ENCODE measurements around the gene SECTM1.

The SECTM1 gene

DNA sequence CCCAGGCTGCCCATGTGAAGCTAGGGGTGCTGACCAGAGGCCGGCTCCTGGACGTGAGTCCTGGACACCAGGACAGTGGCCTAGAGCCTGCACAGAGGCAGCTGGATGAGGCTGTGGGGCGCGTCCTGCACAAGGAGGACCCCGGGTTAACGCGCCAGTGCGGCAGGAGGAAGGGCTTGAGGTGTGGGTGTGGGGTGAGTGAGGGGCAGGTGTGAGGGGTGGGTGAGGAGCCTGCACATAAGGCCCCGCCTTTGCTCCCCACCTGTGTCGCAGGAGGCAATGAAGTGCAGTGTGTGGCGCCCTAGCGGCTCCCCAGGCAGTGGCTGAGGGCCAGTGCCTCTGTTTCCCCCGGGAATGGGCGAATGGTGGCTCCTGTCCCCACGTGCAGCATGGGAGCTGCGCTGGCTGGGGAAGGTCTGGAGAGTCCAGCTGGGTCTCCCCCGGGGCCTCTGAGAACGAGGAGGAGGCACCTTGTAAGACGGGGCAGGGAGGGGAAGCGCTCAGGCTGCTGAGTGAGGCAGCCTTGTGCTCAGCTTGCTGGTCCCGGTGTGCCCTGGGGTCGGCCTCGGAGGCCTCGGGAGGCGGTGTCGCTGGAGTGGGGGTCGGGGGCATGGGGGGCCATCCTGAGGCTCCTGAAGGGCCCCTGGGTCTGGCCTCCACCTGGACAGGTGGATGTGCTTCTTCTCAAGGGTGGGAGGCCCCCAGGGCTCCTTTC, 19.4 kb downstream of the SECTM1 start:
- DNase-seq, result no peak

DNA sequence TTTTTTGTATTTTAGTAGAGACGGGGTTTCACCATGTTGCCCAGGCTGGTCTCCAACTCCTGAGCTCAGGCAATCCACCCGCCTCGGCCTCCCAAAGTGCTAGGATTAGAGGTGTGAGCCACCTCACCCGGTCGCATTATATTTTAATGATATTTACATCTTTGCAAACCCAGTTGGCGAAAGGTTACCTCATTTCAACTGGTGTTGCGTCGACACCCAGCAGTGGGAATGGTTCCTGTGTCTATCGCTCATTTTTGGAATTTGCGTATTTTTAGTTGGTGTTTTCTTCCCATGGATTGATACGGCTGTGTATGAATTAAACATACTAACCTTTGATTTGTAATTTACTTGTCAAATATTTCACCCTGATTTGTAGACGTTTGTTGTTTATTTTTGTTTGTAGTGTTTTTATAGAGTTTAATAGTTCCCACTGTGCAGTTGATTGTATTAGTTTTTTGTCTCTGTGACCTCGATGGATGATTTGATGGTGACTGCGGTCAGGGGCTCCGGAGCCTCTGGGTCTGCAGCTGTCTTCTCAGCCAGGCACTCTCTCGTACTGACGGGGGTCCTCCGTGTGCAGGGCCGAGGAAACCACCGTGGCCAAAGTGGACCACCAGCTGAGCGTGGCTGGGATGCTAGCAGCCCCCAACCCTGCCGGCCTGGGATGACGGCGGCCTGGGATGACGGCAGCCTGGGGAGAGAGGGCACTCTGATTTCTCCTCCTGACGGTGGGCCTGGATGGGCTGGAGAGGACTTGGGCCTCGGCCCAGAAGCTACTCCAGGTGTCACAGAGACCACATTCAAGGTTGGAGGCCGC, 20.2 kb downstream of the SECTM1 start:
- DNase-seq, result no peak

DNA sequence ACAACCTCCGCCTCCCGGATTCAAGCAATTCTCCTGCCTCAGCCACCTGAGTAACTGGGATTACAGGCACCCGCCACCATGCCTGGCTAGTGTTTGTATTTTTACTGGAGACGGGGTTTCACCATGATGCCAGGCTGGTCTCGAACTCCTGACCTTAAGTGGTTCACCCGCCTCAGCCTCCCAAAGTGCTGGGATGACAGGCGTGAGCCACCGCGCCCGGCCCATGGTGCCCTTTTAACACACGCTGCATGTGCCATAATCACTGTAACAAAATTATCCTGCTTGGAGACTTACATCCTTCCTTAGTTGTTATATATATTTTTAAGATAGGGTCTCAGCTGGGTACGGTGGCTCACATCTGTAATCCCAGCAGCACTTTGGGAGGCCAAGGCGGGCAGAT, 21.6 kb downstream of the SECTM1 start:
- no peak for DNase-seq

DNA sequence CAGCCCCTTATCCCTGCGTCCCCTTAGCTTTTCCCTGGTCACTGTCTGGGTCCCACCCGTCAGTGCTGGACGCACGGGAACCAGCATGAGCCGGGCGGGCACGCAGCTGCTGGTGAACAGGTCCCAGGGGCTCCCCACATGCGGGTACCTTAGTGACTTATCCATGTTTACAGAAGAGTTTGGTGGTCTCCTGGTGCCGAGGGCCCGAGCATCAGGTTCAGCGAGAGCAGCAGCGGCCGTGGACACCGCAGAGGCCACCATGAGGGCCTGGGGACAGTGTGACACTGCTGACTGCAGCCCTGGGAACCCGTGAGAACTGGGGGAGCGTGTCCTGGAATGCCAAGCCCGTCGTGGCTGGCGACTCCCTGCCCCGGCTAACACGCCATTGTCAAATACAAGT, 22.7 kb downstream of the SECTM1 start:
- no peak for DNase-seq

DNA sequence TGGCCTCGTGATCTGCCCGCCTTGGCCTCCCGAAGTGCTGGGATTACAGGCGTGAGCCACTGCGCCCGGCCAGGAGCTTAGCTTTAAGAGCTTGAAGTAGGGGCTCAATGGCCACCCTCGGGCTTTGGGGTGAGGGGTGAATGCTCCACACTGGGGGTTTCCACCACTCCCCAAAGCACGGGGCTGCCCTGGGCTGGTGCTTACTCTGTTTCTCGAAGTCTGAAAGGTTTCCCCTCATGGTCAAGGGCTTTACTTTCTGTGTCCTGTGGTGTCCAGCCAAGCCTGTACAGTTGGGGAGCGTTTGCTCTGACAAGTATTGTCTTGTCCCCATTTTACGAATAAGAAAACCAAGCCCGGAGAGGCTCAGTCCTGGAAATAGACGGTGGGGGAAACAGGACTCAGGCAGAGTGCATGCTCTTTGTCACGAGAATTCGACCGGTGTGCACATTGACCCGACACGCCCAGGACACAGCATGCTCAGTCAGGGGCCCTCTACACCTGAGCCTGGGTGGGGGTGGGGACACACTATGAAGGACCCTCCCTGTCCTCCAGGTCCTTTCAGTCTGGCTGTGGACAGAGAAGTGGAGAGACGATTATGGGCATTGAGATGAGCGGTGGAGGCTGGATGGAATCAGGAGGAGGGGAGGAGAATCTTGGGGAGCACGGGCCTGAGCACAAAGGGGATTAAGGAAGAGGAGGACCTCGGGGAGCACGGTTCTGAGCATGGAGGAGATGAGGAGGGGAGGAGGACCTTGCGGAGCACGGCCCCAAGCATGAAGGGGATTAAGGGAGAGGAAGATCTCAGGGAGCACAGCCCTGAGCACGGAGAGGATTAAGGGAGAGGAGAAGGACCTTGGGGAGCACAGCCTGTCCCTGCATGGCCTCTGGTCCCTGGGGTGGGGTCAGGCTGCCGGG, 23.7 kb downstream of the SECTM1 start:
- no peak for DNase-seq

DNA sequence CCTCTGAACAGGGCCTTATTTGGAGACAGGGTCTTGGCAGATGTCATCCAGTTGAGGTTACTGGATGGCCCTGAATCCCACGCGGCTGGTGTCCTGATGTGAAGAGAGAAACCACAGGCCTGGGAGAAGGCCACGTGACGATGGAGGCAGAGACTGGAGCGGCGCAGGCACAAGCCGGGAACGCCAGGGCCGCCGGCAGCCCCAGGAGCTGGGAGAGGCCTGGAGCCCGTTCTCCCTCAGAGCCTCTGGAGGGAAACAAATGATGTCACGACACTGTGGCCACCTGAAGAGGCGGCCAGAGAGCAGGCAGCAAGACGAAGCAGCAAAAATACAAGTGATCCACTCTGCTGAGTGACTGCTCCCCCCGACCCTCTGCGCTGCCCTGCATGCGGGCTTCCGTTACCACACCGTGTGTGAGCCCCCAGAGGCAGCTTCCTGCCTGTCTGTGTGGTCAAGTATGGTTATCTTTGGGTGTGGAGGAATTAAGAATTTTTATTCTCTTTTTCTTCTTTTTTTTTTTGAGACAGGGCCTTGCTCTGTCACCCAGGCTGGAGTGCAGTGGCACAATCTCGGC, 27.8 kb downstream of the SECTM1 start:
- no peak for DNase-seq

DNA sequence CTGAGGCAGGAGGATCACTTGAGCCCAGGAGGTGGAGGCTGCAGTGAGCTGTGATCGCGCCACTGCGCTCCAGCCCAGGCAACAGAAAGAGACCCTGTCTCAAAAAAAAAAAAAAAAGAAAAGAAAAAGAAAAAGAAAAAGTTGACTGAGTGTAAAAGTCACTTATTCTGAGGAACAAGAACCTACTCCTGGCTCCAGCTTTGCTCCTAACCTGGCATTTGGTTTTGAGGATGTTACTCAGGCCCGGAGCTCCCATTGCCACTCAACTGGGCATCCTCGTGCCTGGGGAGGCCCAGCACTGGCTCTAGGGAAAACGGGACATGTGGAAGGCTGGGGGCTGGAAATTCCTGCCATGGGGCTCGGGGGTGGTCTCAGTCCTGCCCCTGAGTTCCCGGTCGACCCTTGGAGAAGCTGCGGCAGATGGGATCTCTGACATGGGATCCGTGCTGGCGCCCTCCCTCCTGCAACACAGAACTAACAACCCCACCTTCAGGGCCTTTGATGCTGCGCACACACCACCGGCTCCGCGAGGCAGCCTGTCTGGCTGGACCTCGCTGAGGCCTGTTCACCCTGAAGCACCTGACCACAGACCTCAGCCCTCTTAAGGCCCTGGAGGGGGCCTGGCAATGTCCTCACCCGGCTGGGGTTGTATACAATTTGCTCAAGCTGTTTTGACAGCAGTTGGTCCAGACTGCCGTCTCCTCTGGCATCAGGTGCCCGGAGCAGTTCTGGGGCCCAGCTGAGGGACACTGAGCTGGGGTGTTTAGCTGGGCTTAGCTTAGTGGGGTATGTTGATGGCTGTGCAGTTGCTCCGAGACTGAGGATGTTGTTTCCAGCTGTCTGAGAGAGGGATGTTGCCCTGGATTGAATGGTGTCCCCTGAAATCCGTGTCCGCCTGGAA, 28.5 kb downstream of the SECTM1 start:
- no peak for DNase-seq

DNA sequence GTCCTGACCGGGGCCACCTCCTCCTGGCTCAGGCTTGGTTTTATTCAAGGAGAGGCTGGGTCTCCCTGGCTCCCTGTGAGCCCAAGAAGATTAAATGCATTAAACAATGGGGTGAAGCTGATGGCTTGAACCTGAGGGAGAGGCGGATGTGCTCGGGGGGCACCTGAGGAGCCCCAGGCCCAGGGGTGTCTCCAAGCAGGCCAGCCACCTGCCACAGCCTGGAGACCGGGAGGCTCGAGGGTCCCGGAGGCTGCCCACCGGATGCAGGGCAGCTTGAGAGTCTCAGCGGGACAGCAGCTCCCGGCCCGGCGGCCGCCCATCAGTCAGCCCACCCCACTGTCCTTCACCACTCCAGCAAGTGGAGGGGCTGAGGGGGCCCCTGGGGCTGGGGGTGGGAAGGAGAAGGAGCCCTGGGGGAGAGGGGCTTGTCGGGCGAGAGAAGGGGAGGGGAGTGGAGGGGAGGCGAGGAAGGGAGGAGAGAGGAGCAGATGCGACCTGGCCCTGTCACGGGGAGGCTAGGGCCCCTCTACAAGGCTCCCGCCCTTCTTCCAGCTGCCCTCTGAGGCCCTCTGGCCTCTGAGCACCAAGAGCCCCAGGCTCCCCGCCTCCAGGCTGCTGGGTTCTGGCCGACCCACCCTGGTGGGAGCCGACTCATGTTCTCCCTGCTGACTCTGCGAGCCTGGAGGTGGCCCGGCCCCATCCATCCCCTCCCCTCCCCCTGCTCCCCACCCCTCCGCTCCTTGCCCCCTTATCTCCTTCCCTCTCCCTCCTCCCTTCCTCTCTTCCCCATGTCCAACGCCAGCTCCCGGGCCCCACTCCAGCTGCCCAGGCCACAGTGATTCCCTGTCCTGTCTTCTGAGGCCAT, 29.4 kb downstream of the SECTM1 start:
- DNase-seq, result peak; percentile 62

DNA sequence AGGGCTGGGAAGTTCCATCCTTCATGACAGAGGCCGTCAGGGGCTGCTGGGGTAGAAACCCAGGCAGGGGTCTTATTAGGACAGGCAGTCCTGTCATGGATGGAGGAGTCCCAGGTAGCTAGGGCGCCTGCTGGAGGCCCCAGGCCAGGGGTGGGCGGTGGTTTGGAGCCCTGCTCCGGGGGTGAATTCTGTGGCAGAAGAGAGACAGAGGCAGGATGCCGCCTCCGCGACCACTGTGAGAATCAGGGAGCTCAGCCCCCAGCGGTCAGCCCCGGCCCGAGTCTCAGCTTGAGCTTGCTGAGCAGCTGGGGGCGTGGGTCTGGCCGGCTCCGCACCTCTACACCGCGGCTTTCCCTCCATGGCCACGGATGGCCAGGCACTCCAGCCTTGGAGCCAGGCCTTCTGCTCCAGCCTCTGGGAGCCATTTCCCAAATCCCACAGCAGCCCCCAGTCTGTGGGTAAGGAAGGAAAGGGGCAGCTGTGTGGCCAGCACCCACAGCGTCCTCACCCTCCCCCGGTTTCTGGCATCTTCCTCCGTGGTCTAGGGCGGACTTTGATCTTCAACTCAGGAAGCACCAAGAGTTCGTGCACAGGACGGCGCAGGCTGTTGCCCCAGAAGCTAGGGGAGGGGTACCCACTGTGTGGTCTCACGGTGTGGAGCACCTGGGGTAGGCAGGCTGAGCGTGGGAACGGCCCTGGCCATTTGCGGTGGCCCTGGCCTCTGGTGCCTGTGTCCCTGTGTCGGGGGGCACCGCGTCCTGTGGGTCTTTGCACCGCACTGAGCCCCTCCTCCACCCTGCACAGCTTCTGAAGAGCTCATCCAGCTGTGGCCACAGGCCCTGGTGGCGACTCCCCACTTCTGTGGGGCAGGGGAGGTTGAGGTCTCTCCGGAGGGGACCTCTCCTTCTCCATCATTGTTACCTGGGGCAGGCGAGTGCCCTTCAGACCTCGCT, 30.3 kb downstream of the SECTM1 start:
- DNase-seq, result no peak

DNA sequence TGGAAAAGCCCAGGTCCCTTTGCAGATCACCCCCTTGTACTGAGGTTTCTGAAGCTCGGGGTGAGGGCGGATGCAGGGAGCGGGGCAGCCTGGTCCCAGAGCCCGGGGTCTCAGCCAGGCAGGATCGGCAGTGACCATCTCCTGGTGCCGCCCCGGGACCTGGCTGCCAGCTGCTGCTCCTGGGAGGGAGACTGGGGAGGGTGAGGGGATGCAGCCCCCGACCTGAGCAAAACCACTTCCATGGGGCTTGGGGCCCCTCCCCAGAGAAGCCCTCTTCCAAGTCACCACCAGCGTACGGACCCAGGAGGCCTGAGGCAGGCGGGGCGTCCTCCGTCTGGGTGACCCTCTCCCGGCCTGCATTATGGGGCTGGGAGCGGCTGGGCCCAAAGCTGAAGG, 31.0 kb downstream of the SECTM1 start:
- no peak for DNase-seq

DNA sequence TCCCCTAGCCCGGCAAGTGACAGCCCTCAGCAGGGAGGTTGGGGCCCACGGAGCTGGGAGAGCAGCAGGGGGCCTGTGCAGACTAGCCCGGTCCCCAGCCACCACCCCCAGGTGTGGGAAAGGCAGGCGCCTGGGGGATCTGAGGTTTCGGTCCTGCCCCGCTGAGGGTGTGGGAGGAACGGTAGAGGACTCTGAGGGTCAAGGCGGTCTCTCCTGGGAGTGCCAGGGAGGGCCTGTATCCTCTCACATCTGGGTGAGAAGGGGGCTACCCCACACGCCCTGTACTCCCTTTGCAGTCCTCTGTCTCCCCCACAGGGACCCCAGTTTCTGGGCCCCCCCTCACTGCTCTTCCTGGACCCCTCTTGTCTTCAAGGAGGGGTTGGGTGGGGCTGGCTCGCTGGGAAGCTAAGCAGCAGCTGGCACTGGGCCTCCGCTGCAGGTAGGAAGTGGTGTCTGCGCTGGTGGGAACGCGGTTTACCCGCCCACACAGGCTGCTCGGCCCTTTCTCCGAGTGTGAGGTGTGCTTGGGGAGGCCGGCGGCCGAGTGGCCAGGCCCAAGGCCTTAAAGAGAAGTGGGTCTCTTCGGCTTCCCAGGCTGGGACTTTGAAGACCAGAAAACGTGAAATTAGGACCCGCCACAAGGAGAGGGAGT, 31.5 kb downstream of the SECTM1 start:
- no peak for DNase-seq

DNA sequence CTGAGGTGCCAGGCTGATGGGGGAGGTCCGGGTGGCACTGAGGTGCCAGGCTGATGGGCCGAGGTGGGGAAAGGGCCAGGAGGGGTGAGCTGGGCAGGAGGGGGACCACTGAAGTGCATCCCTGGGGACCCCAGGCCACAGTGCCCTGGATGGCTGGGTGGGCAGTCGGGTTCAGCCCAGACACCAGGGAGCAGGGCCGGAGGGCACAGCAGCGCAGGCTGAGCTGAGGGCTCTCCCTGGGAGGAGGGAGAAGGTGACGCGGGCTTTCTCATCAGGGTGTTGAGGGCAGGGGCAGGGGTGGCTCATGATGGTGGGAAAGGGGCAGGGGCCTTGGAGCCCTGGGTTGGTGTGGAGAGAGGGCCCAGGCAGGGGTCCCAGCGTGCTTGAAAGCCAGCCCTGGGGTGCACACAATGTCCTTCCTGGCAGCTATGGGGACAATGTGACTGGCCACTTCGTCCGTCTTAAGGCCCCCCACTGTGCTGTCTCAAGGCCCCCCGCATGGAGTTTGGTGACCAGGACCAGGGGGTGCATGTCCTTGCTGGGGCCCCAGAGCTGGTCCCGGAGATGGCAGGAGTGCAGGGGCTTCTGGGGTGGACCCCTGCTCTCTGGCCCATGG, 32.2 kb downstream of the SECTM1 start:
- no peak for DNase-seq

DNA sequence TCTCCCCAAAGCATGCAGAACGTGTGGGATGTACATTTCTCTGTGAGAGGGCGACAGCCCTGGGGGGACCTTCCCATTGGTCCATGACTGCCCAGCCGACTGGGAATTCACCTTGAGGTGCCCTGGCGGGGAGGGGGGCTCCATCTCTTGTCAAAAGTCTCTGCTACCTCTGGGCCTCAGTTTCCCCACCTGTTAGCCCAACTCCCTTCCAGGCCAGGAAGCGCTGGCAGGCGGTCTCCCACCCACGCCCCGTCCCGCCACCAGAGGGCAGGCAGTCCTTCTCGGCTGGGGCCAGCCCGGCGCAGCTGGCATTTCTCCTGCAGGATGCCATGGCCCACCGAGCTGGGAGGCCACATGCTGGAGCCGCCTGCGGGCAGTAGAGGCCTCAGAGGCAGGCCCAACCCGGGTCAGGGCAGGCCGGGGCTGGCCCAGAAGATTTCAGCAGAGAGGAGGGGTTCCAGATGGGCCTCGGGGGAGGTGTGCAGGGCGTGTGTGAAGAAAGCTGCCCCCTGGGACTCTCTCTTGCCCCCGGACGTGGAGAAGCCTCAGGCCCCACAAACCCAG, 32.8 kb downstream of the SECTM1 start:
- DNase-seq, result peak; percentile 78

DNA sequence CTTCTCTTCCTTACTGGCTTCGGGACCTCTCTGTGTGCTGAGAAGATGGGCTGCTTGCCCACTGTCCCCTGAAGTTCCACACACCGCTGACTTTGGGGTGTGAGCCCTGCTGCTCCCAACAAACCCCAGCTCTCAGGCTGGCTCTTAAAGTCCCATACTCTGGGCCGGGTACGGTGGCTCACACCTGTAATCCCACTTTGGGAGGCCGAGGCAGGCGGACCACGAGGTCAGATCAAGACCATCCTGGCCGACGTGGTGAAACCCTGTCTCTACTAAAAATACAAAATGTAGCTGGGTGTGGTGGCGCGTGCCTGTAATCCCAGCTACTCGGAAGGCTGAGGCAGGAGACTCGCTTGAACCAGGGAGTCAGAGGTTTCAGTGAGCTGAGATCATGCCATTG, 33.3 kb downstream of the SECTM1 start:
- no peak for DNase-seq

DNA sequence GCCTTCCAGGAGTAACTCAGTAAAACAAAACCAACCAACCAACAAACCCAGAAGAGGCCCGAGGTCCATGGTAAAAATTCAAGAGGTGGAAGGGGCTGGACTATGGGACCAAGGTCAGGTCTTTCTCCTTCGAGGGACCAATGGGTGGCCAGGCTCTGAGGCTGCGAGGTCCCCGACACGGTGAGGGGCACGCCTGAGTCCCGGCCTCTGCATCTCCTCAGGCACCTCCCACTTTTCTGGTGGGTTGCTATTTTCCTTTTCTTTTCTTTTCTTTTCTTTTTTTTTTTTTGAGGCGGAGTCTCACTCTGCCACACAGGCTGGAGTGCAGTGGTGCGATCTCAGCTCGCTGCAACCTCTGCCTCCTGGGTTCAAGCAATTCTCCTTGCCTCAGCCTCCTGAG, 34.1 kb downstream of the SECTM1 start:
- no peak for DNase-seq

DNA sequence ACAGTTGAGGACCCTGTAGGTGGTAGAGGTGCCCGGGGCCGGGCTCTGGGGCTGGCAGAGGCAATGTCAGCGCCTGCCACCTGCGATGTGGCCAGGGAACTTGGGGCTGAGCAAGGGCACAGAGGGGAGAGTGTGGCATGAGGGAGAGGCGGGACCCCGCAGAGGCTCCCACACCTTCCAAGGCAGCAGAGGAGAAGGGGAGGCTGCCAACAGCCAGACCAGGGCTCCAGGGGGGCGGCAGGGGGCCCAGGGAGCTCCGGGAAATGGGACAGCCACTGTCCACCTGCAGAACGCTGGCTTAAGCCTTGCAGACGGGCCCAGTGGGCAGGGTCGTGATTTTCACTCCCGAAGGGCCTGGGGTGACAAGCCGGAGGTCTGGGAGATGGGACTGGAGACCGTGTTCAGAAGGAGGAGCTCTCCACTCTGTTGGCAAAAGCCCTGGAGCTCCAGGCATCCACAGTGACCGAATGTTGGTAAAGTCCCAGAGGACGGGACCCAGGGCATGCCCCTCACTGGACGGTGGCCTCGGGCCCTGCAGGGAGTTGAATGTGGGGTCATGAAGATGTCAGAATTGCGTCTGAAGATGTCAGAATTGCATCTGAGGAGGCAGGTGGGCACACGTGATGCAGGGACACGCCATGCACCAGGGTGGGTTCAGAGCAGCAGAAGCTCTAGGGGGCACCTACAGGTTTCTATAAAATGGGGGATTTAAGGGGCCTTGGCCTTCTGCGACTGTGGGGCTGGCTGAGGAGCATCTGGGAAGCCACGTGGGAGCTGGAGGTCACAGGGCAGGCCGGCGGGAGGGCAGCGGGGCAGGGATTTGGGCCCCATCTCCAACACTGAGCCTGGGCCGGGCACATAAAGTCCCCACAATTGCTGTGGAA, 34.8 kb downstream of the SECTM1 start:
- DNase-seq, result no peak
